Esophagus squamous epithelium (tissue), 4 donors: ENCODE measurements around the gene RPL15.
"Not testable (repeated sequence)": the region's sequence is repeated elsewhere in the genome, so short reads cannot be mapped to it uniquely, and the experiment has no call there.

Source experiments
- CTCF ChIP-seq, 6 experiments: fragments of 450-650 bp in 4 of 6; fragments of 200-600 bp in 2 of 6; sonication (generic) in 2 of 6; IDR thresholded peaks; one replicate each; pipeline ENCODE4 v1.5.1; 2016 to 2019; ENCODE audit warnings: antibody characterized with exemption in 6 of 6, mild to moderate bottlenecking in 4 of 6, moderate library complexity in 4 of 6
- POLR2A ChIP-seq, 4 donors: fragments of 450-650 bp; IDR thresholded peaks; one replicate each; pipeline ENCODE4 v1.6.1; 2017; ENCODE audit warnings: antibody characterized with exemption in 4 of 4, mild to moderate bottlenecking in 4 of 4, moderate library complexity in 3 of 4

- TF ChIP-seq CTCF, POLR2A (IDR thresholded peaks at IDR 0.05): not testable (repeated sequence)
These were observed 46.3 kb upstream of the RPL15 start for GRCh38 chr3:23870663-23871043.
